ENCODE results near the gene PDIA4.

PDIA4 gene

DNA sequence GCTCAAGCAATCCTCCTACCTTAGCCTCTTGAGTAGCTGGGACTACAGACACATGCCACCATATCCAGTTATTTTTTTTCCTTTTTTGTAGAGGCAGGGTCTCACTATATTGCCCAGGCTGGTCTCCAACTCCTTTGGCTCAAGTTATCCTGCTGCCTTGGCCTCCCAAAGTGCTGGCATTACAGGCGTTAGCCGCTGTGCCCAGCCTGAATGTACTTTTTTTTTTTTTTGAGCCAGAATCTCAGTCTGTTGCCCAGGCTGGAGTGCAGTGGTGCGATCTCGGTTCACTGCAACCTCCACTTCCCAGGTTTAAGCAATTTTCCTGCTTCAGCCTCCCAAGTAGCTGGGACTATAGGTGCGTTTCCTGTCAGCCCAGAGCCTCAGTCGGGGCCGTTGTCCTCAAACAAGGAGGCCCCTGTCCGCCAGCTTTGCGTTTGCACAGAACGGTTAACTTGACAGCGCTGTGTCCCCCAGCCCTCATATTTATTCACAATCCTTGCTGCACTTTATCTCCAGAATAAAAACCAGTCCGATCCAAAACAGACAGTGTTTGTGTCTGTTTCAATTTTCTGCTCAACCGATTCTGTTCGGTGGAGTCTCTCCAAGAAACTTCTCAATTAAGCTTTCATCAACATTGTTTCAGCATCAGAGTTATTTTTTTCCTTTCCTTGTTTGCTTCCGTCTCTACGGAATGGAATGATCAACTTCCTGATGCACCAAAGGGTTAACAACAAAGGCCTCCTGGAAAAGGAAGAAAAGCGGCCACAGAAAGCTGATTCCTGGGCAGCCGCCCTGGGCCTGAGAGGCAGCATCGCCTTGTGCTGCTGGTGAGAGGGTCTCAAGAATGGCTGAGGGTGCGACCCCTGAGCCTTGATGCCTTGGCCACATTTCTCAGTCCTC, 64.5 kb downstream of the PDIA4 start:
- no peak for DNase-seq

DNA sequence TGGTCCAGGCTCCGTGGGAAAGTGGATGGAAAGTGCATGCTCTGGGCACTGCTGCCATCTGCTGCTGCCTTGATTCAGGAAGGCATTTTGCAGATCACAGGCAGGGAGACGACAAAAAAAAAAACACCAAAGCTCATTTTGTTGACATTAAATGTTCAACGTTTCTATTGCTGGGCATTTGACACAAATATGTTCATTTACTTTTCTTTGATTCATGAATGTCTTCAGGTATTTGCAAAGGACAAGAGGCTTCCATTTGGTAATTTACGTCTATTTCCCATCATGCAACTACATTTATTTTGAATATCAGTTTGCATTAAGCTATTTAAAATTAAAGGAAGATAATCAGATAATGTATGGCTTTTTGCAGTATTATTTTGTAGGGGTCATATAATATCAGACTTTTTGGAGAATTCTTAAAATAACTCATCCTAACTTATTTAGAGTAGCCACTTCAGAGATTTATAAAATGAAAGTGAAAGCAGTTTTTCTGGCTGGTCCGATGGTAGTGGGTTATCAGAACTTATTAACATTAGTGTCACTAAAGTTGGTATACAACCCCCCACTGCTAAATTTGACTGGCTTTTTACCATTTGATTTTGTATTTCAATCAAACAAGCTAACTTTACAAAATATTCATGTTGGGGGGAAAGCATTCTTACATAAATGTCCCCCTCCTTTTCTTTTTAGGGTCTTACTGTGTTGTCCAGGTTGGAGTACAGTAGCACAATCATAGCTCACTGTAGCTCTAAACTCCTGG, 65.3 kb downstream of the PDIA4 start:
- DNase-seq = peak; percentile 76

DNA sequence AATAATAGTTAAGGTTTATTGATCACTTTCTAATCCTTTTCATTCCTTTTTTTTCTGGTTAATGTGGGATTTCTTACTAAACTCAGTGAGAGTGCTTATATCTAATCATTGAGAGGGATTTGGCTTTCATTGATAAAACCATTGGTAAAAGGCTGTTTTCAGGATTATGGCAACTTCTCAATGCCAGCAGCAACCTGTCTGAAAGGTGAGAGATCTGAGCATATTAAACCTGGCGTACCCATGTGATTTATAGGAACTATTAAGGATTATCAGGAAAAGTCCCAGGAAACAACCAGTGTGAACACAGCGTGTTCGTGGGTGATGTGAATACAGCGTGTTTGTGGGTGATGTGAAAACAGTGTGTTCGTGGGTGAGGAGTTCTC, 65.9 kb downstream of the PDIA4 start:
- DNase-seq = no peak

DNA sequence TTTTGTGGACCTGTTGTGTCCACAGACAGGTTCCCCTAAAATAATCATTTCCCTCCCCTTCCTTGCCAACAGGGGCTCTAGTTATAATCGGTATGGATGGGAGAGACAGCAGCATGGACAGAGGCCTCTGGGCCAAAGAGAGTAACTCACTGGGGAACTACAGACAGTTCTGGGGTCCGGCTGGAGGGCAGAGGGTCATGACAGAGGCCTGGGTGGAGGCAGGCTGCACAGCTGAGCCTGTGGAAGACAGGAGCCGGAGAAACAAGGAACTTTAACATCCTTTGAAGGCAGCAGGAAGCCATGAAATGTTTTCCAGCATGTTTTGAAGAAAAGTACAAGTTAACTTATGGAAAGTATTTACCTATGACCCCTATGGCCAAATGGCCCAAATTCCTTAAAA, 68.6 kb downstream of the PDIA4 start:
- no peak for DNase-seq

DNA sequence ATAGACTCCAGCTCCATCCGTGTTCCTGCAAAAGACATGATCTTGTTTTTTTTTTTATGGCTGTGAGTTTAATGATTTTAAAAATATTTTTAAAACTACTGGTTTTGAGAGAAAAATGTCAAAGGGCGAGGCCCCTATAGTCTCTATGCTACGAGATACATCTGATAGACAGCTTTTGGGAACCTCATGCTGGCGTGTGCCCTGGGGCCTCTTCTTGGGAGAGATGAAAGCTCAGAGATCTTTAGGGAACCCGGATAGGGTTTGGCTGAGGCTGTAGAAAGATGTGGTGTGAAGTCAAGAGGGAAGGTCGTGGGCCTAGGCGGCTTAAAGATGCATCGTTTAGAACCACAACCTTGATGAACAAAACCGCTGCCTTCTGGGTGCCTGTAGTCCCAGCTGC, 70.2 kb downstream of the PDIA4 start:
- no peak for DNase-seq

DNA sequence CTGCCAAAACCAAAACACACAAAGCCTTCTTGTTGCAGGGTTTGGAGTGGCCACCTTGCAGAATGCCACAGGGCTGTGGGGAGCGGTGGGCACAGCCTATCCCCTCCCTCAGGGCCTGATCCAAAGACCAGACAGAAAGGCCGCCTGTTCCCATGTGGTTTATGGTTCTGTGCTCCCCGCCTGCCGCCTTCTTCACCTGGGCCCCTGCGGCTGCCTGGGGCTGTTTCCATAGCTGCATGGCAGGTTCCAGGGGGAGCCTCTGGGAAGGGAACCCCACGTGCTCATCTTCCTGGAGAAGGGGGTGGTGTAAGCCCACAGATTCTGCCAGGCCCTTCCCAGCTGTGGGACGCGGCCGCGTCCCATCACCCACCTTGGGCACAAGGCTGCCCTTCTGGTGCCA, 73.5 kb downstream of the PDIA4 start:
- DNase-seq = no peak

- DNase-seq = no peak
Observed at GRCh38 chr7:148953676-148954075, 74.6 kb downstream of the PDIA4 start.

Measured in CD4-positive, alpha-beta T cell treated with Interleukin-21 for 1 hour (primary cell).